WI38 (cell line): Measurements from ENCODE around the gene OBSCN.
"Not testable (repeated sequence)": the region's sequence is repeated elsewhere in the genome, so short reads cannot be mapped to it uniquely, and the experiment has no call there.

Experiments
- H3K4me3 ChIP-seq: 2 replicates; pipeline ENCODE4 v1.5.1; 2011; ENCODE audit warnings: low read depth, mild to moderate bottlenecking, control low read depth, low read length
- TF ChIP-seq, protein P1 (sequence below): IDR thresholded peaks from 2 replicates; pipeline ENCODE4 v1.5.1; 2012; ENCODE audit warnings: low read depth, mild to moderate bottlenecking, control low read depth, low read length

Gene OBSCN

DNA sequence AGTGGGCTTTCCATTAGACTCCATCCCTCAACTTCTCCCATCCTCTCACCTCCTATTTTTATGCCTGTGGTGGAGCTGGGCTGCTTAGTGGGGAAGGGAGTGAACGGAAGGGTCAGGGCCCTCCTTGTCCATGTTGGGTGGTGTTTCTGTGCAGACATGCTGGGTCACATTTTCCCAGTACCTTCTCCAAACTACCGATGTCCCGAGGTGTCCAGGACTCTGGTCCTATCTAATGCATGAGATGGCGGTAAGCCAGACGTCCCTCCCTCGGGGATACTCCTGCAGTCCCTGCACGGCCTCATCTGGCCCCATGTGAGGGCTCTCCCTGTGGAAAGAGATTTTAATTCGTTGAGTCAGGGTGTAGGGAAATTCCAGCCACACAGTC, 61.0 kb downstream of the OBSCN start:
- TF ChIP-seq, protein P1, sequence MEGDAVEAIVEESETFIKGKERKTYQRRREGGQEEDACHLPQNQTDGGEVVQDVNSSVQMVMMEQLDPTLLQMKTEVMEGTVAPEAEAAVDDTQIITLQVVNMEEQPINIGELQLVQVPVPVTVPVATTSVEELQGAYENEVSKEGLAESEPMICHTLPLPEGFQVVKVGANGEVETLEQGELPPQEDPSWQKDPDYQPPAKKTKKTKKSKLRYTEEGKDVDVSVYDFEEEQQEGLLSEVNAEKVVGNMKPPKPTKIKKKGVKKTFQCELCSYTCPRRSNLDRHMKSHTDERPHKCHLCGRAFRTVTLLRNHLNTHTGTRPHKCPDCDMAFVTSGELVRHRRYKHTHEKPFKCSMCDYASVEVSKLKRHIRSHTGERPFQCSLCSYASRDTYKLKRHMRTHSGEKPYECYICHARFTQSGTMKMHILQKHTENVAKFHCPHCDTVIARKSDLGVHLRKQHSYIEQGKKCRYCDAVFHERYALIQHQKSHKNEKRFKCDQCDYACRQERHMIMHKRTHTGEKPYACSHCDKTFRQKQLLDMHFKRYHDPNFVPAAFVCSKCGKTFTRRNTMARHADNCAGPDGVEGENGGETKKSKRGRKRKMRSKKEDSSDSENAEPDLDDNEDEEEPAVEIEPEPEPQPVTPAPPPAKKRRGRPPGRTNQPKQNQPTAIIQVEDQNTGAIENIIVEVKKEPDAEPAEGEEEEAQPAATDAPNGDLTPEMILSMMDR = no peak
- no peak overlapping the region for H3K4me3 ChIP-seq

DNA sequence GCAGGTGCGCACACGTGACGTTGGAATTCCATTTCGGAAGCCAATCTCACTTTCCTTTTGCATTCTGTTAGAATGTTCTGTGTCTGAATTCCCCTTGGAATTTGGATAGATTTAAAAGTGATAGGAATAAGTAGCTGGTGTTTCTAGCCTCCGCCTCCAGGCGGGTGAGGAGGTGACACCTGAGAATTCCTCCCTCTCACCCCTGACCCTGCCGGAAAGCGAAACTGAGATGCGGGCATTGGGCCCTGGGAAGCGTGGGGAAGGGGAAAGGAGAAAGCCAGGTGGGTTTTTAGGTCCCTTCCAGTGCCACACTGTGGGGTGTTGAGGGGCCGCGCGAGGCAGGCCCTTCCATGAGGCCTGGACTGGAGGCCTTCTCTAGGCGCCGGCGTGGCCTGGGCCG, 61.6 kb downstream of the OBSCN start:
- H3K4me3 ChIP-seq = not testable (repeated sequence)

DNA sequence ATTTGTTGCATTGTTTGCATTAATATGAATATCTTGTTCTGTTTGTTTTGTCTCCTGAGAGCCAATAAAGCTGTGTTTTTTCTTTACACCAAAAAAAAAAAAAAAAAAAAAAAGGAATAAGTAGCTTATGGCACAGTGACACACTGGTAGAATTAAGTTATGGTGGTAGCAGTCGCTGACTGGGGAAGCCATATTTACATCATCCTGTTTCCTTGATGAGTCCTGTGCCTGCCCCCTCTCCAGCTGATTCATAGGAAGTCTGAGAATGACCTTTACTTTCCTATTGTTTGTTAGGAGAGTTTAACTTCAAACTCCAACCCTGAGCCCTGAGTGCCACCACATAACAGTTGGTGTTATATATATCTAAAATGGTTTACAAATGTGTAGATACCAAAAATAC, 62.2 kb downstream of the OBSCN start:
- TF ChIP-seq, protein P1 = no peak
- no peak overlapping the region for H3K4me3 ChIP-seq

DNA sequence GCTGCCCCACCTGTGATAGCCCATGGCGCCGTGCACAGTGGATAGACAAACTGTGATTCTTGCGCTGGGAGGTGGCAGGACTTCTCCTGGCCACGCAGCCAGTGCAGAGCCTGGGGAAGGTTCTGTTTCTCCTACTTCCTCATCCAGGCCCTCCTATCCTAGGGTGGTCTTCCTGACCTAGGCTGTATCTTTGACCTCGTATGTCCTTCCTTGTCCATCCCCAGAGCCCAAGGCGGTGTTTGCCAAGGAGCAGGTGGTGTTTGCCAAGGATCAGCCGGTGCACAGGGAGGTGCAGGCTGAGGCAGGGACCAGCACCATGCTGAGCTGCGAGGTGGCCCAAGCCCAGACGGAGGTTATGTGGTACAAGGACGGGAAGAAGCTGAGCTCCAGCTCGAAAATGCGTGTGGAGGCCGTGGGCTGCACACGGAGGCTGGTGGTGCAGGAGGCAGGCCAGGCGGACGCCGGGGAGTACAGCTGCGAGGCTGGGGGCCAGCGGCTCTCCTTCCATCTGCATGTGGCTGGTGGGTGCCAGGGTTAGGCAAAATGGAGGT, 63.9 kb downstream of the OBSCN start:
- no peak overlapping the region for H3K4me3 ChIP-seq
- TF ChIP-seq, protein P1 = no peak

DNA sequence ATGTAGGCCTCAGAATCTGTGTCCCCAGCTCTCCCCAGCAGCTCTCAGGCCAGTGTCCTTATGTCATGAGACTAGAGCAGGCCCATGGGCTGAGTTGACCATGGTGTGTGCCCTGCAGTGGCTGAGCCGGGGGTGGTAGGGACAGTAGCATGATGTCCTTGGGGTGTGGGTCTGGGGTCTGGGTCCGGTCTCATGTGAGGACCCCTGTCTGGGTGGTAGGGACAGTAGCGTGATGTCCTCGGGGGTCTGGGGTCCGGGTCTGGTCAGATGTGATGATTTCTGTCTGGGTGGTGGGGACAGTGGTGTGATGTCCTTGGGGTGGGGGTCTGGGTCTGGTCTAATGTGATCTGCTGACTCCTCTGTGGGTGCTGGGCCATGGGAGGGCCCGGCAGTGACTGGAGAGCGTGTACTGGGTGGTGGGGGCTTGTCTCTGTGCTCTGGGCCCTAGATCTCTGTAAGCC, 64.5 kb downstream of the OBSCN start:
- no peak overlapping the region for H3K4me3 ChIP-seq
- TF ChIP-seq, protein P1 = no peak

DNA sequence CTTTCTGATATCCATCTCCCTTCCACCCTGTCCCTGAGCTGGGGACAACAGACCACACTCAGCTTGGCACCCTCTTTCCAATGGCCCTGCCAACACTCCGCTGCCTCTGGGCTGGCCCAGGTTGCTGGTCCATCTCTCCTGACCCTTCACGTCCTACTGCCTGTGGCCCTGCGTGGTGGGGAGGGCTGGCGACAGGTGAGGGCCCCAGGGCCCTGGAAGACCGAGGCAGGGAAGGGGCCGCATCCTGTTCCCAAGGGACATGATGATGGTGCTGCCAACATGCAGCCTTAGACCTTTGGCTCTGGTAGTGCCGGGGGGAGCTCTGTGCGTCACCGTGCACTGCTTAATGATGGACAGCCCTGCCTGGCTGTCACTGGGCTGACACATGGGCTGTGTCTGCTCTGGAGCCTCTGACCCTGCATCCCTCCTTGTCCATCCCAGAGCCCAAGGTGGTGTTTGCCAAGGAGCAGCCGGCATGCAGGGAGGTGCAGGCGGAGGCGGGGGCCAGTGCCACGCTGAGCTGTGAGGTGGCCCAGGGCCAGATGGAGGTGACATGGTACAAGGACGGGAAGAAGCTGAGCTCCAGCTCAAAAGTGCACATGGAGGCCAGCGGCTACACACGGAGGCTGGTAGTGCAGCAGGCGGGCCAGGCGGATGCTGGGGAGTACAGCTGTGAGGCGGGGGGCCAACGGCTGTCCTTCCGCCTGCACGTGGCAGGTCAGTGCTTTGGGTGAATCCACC, 65.2 kb downstream of the OBSCN start:
- TF ChIP-seq, protein P1 = no peak
- H3K4me3 ChIP-seq = no peak overlapping the region

DNA sequence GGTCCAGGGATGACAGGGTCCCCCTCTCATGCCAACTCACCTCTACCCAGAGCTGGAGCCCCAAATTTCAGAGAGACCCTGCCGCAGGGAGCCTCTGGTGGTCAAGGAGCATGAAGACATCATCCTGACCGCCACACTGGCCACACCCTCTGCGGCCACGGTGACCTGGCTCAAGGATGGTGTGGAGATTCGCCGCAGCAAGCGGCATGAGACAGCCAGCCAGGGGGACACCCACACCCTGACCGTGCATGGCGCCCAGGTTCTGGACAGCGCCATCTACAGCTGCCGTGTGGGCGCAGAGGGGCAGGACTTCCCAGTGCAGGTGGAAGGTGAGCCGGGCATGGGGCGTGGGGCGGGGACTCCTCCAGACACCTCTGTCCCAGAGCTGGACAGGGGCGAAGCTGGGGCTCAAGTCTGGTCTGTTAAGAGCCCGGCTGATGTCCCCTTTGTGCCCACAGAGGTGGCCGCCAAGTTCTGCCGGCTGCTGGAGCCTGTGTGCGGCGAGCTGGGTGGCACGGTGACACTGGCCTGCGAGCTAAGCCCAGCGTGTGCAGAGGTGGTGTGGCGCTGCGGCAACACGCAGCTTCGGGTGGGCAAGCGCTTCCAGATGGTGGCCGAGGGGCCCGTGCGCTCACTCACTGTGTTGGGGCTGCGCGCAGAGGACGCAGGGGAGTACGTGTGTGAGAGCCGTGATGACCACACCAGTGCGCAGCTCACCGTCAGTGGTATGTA, 66.0 kb downstream of the OBSCN start:
- TF ChIP-seq, protein P1 = no peak
- no peak overlapping the region for H3K4me3 ChIP-seq
